CD4-positive, alpha-beta T cell (primary cell): Measurements from ENCODE around the gene CPTP. TPM values are rescaled to one million over a fixed set of nuclear protein-coding genes. Genes with fewer than 3 reads are reported as not detected.

ENCODE experiments used
- ATAC-seq: fragments of 200-7000 bp; cut with Tn5 transposase; one replicate; pipeline ENCODE4 v1.10.0; 2022; ENCODE audit warnings: mild to moderate bottlenecking; ENCODE audit not compliant: poor library complexity
- CTCF ChIA-PET: fragments of 350-600 bp; sonication (Branson Sonifier 250); formaldehyde crosslinking; loops from one replicate; lab custom pipeline; 2021; ENCODE audit warnings: antibody characterized with exemption, inconsistent platforms; lab: Charles Lee
- POLR2A ChIA-PET: fragments of 350-600 bp; sonication (Branson Sonifier 250); formaldehyde crosslinking; loops from one replicate; lab custom pipeline; 2021; ENCODE audit warnings: antibody characterized with exemption, inconsistent platforms; lab: Charles Lee
- DNase-seq, 14 experiments: peaks; one replicate each; pipeline ENCODE4 v3.0.0-alpha.2; 2013 to 2020; ENCODE audit warnings: mixed read lengths in 2 of 14
- H3K27ac ChIP-seq, 2 donors: one replicate each; pipeline versions ENCODE4 v1.5.1 to v1.7.0; 2013; ENCODE audit warnings: low read length in 2 of 2, low read depth in 1 of 2, mild to moderate bottlenecking in 1 of 2
- H3K27me3 ChIP-seq, 2 experiments: 1 replicate in 1 of 2; 2 replicates in 1 of 2; pipeline versions ENCODE4 v1.6.1 to v1.7.0; 2013; ENCODE audit warnings: low read length in 2 of 2, control low read depth in 1 of 2, mild to moderate bottlenecking in 1 of 2, moderate library complexity in 1 of 2; ENCODE audit not compliant: insufficient read depth in 2 of 2, control insufficient read depth in 1 of 2
- H3K36me3 ChIP-seq: one replicate; pipeline ENCODE4 v1.6.1; 2013; ENCODE audit warnings: low read length, control low read depth; ENCODE audit not compliant: insufficient read depth
- H3K4me1 ChIP-seq: one replicate; pipeline ENCODE4 v1.6.1; 2013; ENCODE audit warnings: low read length, control low read depth; ENCODE audit not compliant: insufficient read depth
- H3K4me3 ChIP-seq: one replicate; pipeline ENCODE4 v1.5.1; 2013; ENCODE audit warnings: mild to moderate bottlenecking, low read length, moderate library complexity
- H3K9me3 ChIP-seq, 2 experiments: 1 replicate in 1 of 2; 2 replicates in 1 of 2; pipeline versions ENCODE4 v1.6.1 to v1.7.0; 2013; ENCODE audit warnings: low read length in 2 of 2, mild to moderate bottlenecking in 2 of 2, control low read depth in 1 of 2, moderate library complexity in 1 of 2; ENCODE audit not compliant: control insufficient read depth in 1 of 2, insufficient read depth in 1 of 2
- H3K27ac Mint-ChIP-seq: one replicate; pipeline ENCODE4 v1.8.0; 2020; ENCODE audit warnings: mixed read lengths
- H3K27me3 Mint-ChIP-seq: one replicate; pipeline ENCODE4 v1.8.0; 2021; ENCODE audit warnings: mixed read lengths
- H3K36me3 Mint-ChIP-seq: one replicate; pipeline ENCODE4 v1.8.0; 2021; ENCODE audit warnings: low read depth, mixed read lengths
- H3K4me1 Mint-ChIP-seq: one replicate; pipeline ENCODE4 v1.8.0; 2021; ENCODE audit warnings: low read depth, mixed read lengths
- H3K4me3 Mint-ChIP-seq: one replicate; pipeline ENCODE4 v1.8.0; 2020; ENCODE audit warnings: mild to moderate bottlenecking, mixed read lengths
- H3K9me3 Mint-ChIP-seq: one replicate; pipeline ENCODE4 v1.8.0; 2020; ENCODE audit warnings: mixed read lengths
- CTCF ChIP-seq: fragments of 200-600 bp; IDR thresholded peaks from one replicate; pipeline ENCODE4 v1.8.0; 2022; ENCODE audit warnings: antibody characterized with exemption, mild to moderate bottlenecking
- intact Hi-C, 2 experiments: fragments of 100-400 bp; cut with DNase I in 1 of 2; cut with micrococcal nuclease in 1 of 2; formaldehyde crosslinking; loops; one replicate each; pipeline versions ENCODE4 v1.15.1 to v1.9.0; 2023 to 2025; cut with DNase I, micrococcal nuclease
- total RNA-seq, 174 experiments: library from RNA in 2 of 174; stranded (reverse) in 2 of 174; gene quantifications; one replicate each; pipeline ENCODE4 v1.2.3 and lab custom pipeline; 2021 to 2026

CPTP gene
- total RNA-seq, 2 experiments from 2014 or later = 11.6 to 12.9 TPM

- POLR2A ChIA-PET = no interaction called here
- Mint-ChIP-seq H3K27me3 (no peaks in the 10 kb centered on the region), H3K36me3 (no peaks in the 10 kb centered on the region), H3K27ac (no peak overlapping the region), H3K4me1 (no peaks in the 10 kb centered on the region), H3K4me3 (no peak overlapping the region), H3K9me3 (no peaks in the 10 kb centered on the region)
- CTCF ChIA-PET = no interaction called here
- intact Hi-C loops = no loop called here
- Histone ChIP-seq H3K36me3 (no peaks in the 10 kb centered on the region), H3K27me3 (no peaks in the 10 kb centered on the region), H3K4me3 (no peak overlapping the region), H3K27ac (no peak overlapping the region), H3K4me1 (peaks cover 8% of the 10 kb centered on the region), H3K9me3 (no peaks in the 10 kb centered on the region)
- ATAC-seq (no peak), DNase-seq (no peak)
- TF ChIP-seq CTCF = no peak
These were observed 46.0 kb upstream of the CPTP start for GRCh38 chr1:1278620-1279019.

GRCh38 chr1:1279028-1279427 lies 45.6 kb upstream of the CPTP start:
- no peak for TF ChIP-seq CTCF
- Mint-ChIP-seq H3K9me3 (no peaks in the 10 kb centered on the region), H3K27ac (no peak overlapping the region), H3K27me3 (no peaks in the 10 kb centered on the region), H3K4me3 (no peak overlapping the region), H3K36me3 (no peaks in the 10 kb centered on the region), H3K4me1 (no peaks in the 10 kb centered on the region)
- CTCF ChIA-PET = no interaction called here
- POLR2A ChIA-PET = no interaction called here
- no peak for DNase-seq
- H3K9me3 ChIP-seq = no peaks in the 10 kb centered on the region
- H3K4me1 ChIP-seq = peaks cover 8% of the 10 kb centered on the region
- H3K4me3 ChIP-seq = no peak overlapping the region
- intact Hi-C loops = no loop called here
- H3K27ac ChIP-seq = no peak overlapping the region
- ATAC-seq = no peak
- no peaks in the 10 kb centered on the region for H3K36me3 ChIP-seq
- no peaks in the 10 kb centered on the region for H3K27me3 ChIP-seq

DNA sequence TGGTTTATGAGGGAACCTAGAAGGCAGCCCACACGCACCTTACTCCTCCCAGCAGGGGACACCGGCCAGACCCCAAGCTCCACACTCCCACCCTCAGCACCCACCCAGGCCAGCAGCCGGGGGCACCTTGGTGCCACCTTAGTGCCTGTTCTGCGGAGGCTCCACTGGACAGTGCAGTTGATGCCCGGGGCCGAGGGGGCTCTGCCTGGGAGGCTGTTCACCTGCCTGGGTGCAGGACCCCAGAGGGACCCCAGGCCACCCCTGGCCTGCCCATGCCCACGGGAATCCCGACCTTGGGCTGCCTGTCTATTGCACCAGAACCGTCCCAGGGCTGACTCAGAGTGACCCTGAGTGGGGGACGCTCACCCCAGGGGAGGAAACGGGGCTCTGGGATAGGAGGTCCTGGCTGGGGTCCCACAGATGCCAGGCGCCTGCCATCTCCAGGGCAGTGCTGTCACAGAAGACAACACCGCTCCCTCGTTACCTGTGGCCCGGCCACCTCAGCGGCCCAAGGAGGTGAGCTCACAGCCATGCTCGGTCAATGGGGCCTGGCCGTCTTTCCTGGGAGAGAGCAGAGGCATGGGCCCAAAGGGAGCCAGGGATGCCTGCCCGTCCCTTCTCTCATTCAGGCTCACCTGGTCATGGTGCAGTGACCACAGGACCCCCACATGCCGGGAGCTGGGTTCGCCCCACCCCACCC lies 43.7 kb upstream of the CPTP start:
- POLR2A ChIA-PET = no interaction called here
- H3K4me3 ChIP-seq = no peak overlapping the region
- no peaks in the 10 kb centered on the region for H3K27me3 ChIP-seq
- no peak overlapping the region for H3K4me3 Mint-ChIP-seq
- ATAC-seq = no peak
- H3K9me3 Mint-ChIP-seq = no peaks in the 10 kb centered on the region
- H3K4me1 Mint-ChIP-seq = no peaks in the 10 kb centered on the region
- no peak for DNase-seq
- peaks cover 0 to 3% of the 10 kb centered on the region in 2 experiments for H3K9me3 ChIP-seq
- intact Hi-C loops = no loop called here
- TF ChIP-seq CTCF = no peak
- no peak overlapping the region for H3K27ac Mint-ChIP-seq
- no peaks in the 10 kb centered on the region for H3K36me3 ChIP-seq
- no peak overlapping the region for H3K27ac ChIP-seq
- no peaks in the 10 kb centered on the region for H3K36me3 Mint-ChIP-seq
- CTCF ChIA-PET = no interaction called here
- no peaks in the 10 kb centered on the region for H3K27me3 Mint-ChIP-seq
- H3K4me1 ChIP-seq = no peaks in the 10 kb centered on the region
